GM21825 (cell line): Measurements from ENCODE around the gene SNHG17.
"Not testable (repeated sequence)": the region's sequence is repeated elsewhere in the genome, so short reads cannot be mapped to it uniquely, and the experiment has no call there.

Experiments used
- ATAC-seq: cut with Tn5 transposase; IDR thresholded peaks from one replicate; pipeline ENCODE4 v1.9.1; 2021; ENCODE audit warnings: mild to moderate bottlenecking, moderate library complexity; ENCODE audit not compliant: unreplicated experiment

The SNHG17 gene

GRCh38 chr20:38421915-38422314 lies 13.2 kb downstream of the SNHG17 start:
- no peak for ATAC-seq

DNA sequence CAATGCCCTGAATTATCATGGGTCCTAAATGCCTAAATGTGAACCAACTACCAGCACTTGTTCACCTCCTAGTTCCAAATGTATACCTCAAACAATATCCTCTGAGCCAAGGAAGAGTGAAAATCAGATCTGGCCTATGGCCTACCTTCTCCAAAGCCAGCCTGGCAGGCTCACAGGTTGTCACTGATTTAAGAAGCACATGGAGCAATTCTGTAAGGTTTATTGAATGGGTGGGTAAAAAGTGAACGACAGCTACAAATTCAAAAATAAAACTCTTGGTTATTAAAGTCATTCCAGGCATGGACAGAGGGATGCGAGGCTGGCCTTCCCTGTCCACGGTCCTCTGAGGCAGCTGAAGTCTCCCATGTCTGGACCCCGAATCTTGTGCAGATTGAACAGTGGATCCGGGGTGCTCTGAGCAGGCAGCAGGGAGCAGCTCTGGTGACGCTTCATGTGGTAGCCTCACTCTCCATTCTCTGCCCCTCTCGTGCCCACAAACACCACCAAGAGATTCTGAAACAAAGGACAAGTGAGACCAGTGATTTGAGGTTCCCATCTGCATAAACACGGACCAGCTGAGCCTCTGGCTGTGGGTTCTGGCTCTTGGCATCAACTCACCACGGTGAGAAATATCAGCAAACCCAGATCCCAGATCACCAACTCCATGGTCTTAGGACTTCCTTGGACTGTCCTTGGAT lies 14.6 kb downstream of the SNHG17 start:
- no peak for ATAC-seq

GRCh38 chr20:38418509-38419204 lies 16.5 kb downstream of the SNHG17 start:
- ATAC-seq, result no peak

DNA sequence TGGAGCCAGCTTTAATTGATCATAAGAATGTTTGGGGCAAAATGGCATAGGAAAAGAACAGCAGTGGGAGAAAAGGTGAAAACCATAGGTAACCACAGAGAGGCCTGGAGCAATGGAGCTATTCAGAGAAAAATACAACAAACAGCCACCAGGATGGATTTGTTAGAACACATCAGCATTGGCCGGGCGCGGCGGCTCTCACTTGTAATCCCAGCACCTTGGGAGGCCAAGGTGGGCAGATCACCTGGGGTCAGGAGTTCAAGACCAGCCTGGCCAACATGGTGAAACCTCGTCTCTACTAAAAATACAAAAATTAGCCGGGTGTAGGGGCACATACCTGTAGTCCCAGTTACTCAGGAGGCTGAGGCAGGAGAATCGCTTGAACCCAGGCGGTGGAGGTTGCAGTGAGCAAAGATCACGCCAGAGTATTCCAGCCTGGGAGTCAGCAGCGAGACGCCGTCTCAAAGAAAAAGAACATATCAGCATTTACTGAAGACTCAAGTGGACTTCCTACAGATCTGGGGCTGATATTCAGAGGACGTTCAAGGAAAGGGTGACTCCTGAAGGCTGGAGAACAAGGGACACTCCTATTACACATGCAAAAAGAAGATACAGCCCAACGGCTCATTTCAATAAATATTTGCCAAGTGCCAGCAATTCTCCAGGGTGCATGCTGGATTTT lies 20.2 kb downstream of the SNHG17 start:
- no peak for ATAC-seq

DNA sequence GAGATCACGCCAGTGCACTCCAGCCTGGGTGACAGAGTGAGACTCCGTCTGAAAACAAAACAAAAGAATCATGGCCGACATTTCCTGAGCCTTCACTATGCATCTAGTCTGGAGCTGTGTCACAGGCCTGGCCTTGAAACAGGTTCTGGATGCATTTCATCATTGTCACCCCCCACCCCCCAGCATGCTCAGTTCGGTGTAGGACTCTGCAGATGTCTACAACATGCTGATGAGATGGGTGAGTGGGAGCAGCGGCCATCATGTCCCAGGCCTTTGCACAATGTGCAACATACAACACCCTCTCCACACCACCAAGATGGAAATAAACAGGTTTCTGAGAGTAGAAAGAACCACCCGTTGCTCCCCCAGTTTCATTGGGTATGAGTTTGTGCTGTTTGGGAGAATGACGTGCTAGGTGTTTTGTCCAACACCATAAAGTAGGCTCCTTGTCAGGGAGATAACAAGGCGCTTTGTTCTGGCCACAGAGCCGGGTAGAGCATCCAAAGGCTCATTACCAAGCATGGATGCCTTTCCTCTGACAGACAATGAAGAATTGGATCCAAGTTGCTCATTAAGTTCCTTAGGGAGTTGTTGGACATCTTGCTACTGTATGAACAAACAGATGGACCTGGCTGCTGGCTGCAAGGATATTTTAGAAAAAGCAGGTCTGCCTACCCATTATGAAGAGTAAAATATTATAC lies 22.1 kb downstream of the SNHG17 start:
- no peak for ATAC-seq

DNA sequence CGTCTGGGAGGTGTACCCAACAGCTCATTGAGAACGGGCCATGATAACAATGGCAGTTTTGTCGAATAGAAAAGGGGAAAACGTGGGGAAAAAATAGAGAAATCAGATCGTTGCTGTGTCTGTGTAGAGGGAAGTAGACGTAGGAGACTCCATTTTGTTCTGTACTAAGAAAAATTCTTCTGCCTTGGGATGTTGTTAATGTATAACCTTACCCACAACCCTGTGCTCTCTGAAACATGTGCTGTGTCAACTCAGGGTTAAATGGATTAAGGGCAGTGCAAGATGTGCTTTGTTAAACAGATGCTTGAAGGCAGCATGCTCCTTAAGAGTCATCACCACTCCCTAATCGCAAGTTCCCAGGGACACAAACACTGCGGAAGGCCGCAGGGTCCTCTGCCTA lies 27.3 kb downstream of the SNHG17 start:
- not testable (repeated sequence) for ATAC-seq

DNA sequence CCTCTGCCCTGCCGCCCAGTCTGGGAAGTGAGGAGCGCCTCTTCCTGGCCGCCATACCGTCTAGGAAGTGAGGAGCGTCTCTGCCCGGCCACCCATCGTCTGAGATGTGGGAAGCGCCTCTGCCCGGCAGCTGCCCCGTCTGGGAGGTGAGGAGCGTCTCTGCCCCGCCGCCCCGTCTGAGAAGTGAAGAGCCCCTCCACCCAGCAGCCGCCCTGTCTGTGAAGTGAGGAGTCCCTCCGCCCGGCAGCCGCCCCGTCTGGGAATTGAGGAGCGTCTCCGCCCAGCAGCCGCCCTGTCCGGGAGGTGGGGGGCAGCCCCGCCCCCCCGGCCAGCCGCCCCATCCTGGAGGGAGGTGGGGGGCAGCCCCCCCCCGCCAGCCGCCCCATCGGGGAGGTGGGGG lies 27.8 kb downstream of the SNHG17 start:
- ATAC-seq, result no peak

DNA sequence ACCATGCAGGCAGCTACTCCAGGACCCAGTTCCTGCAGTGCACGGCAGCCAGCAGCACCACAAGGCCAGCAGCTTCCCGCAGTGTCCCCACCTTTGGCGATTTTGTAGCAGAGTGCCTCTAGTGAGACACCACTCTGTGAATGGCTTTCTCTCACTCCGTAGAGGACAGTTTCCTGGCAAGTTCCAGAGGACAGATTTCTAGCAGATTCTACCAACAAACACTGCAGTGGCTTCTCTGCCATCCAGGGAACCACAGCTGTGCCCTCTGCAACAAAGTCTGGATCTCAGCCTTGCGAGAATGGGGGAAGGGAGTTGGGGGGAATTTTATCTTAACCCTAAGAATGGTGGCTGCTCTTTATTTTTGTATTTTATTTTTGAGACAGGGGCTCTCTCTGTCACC lies 28.7 kb downstream of the SNHG17 start:
- ATAC-seq, result no peak

DNA sequence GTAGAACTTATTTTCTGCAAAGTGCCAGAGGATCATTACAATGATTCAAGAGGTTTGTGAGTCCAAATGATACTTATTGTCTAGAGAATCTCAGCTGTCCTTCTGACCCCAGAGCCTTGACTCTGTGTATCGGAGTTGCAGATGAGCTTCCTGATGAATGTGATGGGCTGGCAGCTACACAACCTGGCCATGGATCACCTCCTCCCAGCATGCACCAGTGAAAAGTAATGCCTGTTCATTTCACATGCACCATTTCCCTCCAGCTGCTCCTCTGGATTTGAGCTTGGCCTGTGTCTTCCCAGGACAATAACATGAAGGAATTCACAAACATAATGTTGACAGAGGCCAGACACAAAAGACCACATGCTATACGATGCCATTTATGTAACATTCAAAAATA lies 30.0 kb downstream of the SNHG17 start:
- no peak for ATAC-seq

DNA sequence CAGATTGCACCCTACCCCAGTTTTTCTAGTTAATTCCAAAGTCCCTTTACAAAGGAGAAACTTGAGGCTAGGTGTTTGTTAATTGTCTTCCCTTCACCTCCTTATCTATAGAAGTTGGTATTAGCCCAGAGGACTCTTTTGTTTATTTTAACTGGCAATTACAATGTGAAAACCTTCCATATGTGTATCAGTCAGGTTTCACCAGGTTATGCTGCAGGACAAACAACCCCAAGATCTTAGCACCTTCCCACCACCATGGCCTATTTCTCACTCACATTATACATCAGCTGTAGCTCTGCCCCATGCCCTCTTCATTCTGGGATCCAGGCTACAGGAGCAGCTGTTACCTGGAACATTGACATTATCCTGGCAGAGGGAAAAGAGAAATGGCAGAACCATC lies 31.1 kb downstream of the SNHG17 start:
- ATAC-seq, result no peak

GRCh38 chr20:38402816-38403215 lies 32.3 kb downstream of the SNHG17 start:
- ATAC-seq, result no peak

DNA sequence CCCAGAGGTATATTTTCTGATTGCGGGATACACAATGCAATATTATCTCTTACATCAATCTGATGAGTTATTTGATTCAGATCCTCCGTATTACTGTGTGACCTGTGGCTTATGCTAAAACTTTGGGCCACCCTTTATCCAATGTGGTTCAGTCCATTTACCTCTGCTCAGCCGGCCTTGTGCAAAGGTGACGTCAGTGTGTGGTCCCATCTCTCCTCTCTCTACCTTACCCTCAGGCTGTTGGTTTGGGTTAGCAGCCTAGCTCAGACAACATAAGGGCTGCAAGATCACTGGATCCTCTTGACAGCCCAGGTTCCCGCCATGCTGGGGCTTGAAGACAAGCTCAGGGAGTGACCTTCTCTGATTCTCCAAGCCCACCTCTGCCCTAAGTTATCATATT lies 33.0 kb downstream of the SNHG17 start:
- ATAC-seq, result no peak

DNA sequence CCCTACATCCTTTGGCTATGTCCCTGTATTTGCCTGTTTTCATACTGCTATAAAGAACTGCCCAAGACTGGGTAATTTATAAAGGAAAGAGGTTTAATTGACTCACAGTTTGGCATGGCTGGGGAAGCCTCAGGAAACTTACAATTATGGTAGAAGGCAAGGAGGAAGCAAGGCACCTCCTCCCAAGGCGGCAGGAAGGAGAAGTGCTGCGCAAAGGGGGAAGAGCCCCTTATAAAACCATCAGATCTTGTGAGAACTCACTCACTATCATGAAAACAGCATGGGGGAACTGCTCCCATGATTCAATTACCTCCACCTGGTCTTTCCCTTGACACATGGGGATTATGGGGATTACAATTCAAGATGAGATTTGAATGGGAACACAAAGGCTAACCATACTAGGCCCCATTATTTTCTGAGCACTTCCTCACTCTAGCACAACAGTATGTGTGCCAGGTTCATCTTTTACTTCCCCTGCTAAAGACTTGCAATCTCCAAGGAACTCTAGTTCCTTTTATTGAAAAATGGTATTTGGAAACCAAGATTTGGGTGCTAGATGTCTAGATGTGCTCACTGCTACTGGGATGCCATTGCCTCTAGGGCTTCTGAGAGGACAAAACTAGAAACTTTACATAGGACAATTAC lies 39.3 kb downstream of the SNHG17 start:
- ATAC-seq, result not testable (repeated sequence)

DNA sequence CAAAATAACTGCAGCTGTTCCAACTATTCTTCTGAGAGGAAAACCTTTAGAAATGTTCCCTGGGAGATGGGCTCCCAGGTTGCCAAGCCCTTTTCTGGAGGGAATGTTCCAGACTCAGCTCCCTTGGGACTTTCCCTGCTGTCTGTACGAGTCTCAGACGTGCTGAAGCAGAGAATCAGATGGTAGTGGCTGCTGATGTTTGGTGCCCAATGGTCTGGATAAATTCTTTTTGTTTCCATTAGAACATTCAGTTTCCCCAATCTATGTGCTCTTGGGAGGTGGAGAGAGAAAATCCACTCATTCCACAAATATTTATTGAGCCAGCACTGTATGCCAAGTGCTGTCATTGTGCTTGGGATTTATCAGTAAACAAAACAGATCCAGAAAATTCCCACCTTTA lies 40.0 kb downstream of the SNHG17 start:
- no peak for ATAC-seq

DNA sequence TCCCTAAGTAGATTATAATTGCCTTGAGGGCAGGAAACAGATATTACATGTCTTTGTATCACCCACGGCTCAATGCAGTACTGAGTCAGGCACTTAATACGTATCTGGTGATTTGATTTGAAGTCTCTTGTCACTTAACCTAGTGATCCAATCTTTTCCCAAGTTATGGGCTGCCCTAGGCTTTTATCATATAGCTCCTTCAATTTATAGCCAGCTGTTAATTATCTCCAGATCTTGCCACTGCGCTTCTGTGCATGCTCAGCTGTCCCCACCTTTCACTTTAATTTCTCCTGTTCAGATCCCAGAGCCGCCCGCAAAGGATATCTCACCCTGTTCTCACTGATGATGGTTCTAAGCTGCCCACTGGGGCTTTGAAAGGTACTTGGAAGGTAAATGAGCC lies 41.9 kb downstream of the SNHG17 start:
- no peak for ATAC-seq

DNA sequence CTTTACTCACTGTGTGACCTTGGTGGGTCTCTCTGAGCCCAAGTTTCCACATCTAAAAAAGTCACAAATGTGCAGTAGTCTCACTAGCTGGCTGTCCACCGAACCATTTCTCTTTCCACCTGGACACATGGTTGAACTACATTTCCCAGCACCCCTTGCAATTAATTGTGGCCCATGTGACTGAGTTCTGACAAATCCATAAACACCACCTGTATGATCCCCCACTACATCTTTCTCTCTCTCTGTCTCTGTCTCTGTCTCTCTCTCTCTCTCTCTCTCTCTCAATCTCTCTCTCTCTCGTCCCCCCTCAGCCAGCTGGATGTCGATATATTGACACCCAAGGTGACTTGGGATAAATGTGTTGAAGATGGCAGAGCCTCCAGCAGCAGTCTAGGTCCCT lies 42.8 kb downstream of the SNHG17 start:
- ATAC-seq, result no peak

- ATAC-seq, result no peak
These were observed 47.2 kb downstream of the SNHG17 start for GRCh38 chr20:38387953-38388352.

DNA sequence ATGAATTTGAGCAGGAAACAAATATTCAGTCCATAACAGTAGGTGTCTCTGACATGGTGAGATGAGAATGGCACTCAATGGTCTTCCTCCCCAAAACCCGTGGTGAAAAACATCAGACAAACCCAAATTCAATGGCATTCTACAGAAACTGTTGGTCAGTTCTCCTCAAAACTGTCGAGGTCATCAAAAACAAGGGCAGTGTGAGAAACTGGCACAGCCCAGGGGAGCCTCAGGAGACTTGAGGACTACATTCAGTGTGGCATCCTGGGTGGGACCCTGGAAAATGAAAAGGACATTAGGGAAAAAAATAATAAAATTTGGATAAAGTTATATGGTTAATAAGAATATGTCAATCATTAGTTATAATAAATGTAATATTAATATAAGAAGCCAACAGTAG lies 48.3 kb downstream of the SNHG17 start:
- ATAC-seq, result no peak

- ATAC-seq, result no peak
These were observed 49.1 kb downstream of the SNHG17 start for GRCh38 chr20:38386004-38386403.

DNA sequence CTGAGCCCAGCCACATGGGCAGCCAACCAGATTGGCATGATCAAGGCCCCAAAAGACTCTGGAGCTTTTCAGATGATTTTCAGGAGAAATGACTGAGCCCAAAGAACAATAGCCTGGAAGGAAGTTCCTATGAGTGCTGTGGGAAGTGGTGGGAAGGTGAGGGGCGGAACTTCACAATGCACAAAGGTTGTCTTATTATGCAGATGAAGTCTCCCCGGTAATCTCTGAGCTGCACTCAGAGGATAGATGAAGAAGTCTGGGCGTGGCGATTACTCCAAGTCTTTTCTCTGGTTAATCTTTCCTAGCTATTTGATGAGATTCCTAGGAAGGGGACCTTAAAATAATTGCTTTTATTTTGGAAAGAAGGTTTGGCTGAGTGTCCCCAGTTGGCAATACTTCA lies 52.0 kb downstream of the SNHG17 start:
- no peak for ATAC-seq

DNA sequence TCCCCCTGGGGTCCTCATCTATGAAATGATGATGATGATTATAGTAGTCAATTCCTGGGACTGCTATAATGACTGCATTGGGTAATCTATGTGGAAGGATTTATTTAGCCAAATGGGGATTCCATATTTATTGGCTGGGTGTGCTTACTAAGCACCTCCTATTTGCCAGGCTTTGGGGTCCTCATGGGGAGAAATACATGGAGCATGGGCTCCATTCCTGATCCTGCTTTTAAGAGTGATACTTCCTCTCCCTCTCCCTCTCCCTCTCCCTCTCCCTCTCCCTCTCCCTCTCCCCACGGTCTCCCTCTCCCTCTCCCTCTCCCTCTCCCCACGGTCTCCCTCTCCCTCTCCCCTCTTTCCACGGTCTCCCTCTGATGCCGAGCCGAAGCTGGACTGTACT lies 57.3 kb downstream of the SNHG17 start:
- ATAC-seq, result not testable (repeated sequence)
